Measurements from ENCODE around the gene SLC34A1. TPM values are rescaled to one million over a fixed set of nuclear protein-coding genes. Genes with fewer than 3 reads are reported as not detected.

Gene SLC34A1
- total RNA-seq, 4 donors from 2014 or later = not detected

DNA sequence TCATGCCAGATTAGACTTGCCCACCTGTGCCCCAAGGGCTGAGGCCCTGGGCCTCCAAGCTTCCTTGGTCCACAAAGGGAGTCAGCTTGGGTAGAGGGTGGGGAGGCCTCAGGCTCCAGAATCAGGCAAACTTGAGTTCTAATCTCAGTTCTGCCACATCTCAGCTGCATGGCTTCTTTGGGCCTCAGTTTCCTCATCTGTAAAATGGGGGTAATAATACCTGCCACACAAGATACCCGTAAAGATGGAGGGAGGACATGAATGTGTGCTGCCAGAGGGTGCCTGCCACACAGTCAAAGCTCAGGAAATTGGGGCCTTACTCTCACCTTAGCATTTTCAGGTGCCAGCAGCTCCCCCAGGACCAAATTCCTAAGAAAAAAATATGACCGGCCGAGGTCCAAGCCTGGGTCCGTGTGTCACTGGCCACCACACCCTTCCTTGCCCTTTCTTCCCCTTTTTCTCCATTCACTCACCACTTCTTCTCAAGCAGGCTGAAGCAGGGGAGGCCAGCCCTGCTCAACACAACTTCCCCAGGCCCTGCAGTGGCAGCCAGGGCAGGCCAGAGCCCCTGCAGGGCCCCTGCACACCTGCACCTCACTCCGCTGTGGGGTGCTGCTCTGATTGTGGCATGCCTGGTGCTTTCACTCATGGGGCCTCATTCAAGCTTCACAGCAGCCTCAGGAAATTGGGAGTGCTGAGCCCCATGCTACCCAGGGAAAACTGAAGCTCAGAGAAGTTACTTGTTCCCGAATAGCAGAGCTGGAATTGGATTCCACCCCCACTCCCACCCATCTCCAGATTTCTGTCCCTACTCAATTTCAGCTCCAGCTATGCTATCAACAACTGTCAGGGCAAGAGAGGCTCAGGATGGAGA is 22.6 kb upstream of the SLC34A1 start:
- Histone ChIP-seq H3K4me1 (peaks cover 20 to 35% of the 10 kb centered on the region in 2 donors), H3K27me3 (no peaks in the 10 kb centered on the region), H3K4me3 (replicated peaks in 1 of 3) (no peak overlapping the region), H3K27ac (peak overlapping the region; percentile 81 to 91 (median 90)), H3K9me3 (no peaks in the 10 kb centered on the region), H3K36me3 (no peaks in the 10 kb centered on the region)
- intact Hi-C loops (cut with DNase I) = no loop called here
- WGBS, 2 donors = 79 to 80% methylated on average over 6 of the region's 6 CpGs
- DNase-seq = no peak
- TF ChIP-seq POLR2A (IDR thresholded peaks at IDR 0.05) = no peak
- TF ChIP-seq, protein P1, sequence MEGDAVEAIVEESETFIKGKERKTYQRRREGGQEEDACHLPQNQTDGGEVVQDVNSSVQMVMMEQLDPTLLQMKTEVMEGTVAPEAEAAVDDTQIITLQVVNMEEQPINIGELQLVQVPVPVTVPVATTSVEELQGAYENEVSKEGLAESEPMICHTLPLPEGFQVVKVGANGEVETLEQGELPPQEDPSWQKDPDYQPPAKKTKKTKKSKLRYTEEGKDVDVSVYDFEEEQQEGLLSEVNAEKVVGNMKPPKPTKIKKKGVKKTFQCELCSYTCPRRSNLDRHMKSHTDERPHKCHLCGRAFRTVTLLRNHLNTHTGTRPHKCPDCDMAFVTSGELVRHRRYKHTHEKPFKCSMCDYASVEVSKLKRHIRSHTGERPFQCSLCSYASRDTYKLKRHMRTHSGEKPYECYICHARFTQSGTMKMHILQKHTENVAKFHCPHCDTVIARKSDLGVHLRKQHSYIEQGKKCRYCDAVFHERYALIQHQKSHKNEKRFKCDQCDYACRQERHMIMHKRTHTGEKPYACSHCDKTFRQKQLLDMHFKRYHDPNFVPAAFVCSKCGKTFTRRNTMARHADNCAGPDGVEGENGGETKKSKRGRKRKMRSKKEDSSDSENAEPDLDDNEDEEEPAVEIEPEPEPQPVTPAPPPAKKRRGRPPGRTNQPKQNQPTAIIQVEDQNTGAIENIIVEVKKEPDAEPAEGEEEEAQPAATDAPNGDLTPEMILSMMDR (IDR thresholded peaks at IDR 0.05) = no peak

- peak overlapping the region; percentile 81 to 91 (median 90) for H3K27ac ChIP-seq
- H3K36me3 ChIP-seq = no peaks in the 10 kb centered on the region
- intact Hi-C loops (cut with DNase I) = no loop called here
- 23 to 36% methylated on average over 8 of the region's 8 CpGs for WGBS, 2 donors
- H3K9me3 ChIP-seq = no peaks in the 10 kb centered on the region
- no peak for DNase-seq
- H3K27me3 ChIP-seq = no peaks in the 10 kb centered on the region
- peaks cover 21 to 36% of the 10 kb centered on the region in 2 donors for H3K4me1 ChIP-seq
- TF ChIP-seq, protein P1 (IDR thresholded peaks at IDR 0.05) = no peak
- no peak for TF ChIP-seq POLR2A (IDR thresholded peaks at IDR 0.05)
- H3K4me3 ChIP-seq (replicated peaks in 1 of 3) = no peak overlapping the region
Measured at GRCh38 chr5:177362292-177362609, 22.0 kb upstream of the SLC34A1 start.

DNA sequence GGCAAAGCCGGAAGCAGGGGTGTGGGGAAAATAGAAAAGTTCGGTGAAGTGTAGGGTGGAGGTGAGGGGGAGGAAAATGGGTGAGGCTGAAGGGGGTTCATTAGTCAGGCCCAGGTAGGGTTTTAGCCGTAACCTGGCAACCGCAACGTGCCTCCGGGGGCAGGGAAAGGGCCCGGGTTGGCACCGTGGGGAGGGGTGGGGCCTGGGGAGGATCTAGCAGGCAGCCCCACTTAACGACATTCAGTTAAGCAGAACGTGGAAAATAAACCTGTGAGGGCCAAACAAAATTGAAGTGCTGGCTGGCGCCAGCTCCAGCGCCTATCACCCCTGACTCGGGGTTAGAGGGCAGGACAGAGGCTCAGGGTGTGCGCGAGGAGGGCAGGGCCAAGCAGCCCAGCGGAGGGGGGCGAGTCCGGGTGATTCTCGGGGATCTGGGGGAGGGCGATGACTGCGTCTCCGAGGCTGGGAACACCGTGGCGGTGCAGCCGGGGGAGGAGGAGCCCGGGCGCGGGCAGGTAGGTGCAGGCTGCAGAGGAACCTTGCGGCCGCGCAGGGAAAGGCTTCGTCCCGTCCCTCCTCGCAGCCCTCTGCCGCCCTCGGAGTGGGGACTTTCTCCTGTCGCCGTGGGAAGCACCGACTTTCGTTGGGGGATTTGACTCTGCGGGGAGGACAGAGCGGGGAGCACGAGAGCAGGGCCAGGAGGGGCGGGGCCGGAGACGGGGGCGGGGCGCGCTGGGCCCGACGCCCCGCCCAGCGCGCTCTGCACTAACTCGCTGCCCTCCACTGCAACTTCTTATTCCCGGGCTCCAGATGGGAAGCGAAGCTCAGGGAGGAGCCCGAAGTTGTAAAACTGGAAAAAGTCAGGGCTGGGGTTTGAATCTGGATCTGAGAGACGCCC is 21.4 kb upstream of the SLC34A1 start:
- peak; percentile 92 to 96 for DNase-seq
- peak in 1 of 2 donors; percentile 45 for TF ChIP-seq POLR2A (IDR thresholded peaks at IDR 0.05)
- TF ChIP-seq, protein P1 (IDR thresholded peaks at IDR 0.05) = no peak
- intact Hi-C loops (cut with DNase I) = no loop called here

DNA sequence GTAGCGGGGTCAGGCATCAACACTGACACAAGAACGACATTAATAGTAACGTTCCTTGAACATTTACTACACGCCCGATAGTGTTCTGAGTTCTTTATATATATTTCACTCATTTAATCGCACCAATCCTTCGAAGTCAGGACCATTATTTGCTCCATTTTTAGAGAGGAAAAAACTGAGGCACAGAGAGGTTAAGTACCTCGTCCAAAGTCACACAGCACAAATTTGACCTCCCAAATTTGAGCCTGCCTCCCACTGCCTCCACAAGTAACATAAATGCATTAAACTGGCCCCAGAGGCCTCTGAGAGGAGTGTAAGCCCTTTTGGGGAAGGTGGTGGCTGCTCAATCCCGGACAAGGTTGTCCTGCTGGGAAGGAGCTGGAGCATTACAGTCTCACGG is 20.7 kb upstream of the SLC34A1 start:
- peaks cover 26 to 48% of the 10 kb centered on the region in 2 donors for H3K4me1 ChIP-seq
- intact Hi-C loops (cut with DNase I) = no loop called here
- 38 to 48% methylated on average over 10 of the region's 10 CpGs for WGBS, 2 donors
- TF ChIP-seq POLR2A (IDR thresholded peaks at IDR 0.05) = no peak
- TF ChIP-seq, protein P1 (IDR thresholded peaks at IDR 0.05) = no peak
- no peaks in the 10 kb centered on the region for H3K36me3 ChIP-seq
- H3K27me3 ChIP-seq = no peaks in the 10 kb centered on the region
- DNase-seq = no peak
- H3K27ac ChIP-seq = peak overlapping the region; percentile 81 to 91 (median 90)
- no peaks in the 10 kb centered on the region for H3K9me3 ChIP-seq
- H3K4me3 ChIP-seq (replicated peaks in 1 of 3) = peak overlapping the region in 1 of 3 donors; percentile 27

More for the DNA sequence above, 21.4 kb upstream of the SLC34A1 start:
- WGBS, 2 donors = 12 to 19% methylated on average over 26 to 30 of the region's 59 CpGs
- no peaks in the 10 kb centered on the region for H3K27me3 ChIP-seq
- H3K27ac ChIP-seq = peak overlapping the region; percentile 81 to 91 (median 90)
- H3K9me3 ChIP-seq = no peaks in the 10 kb centered on the region
- peak overlapping the region in 1 of 3 donors; percentile 27 for H3K4me3 ChIP-seq (replicated peaks in 1 of 3)
- no peaks in the 10 kb centered on the region for H3K36me3 ChIP-seq
- H3K4me1 ChIP-seq = peaks cover 26 to 42% of the 10 kb centered on the region in 2 donors

Measured in thyroid gland (tissue), 4 donors.